K562 (cell line): Measurements from ENCODE around the gene MKNK1. TPM values are rescaled to one million over a fixed set of nuclear protein-coding genes. Genes with fewer than 3 reads are reported as not detected.

ENCODE experiments used
- ATAC-seq: fragments of 200-7000 bp; cut with Tn5 transposase; 3 replicates; pipeline ENCODE4 v1.9.1; 2020; ENCODE audit warnings: moderate library complexity
- BruUV-seq: library from RNA; stranded (reverse); fragments of 400-500 nt; replicated peaks from 2 replicates; lab custom pipeline; 2021; lab: Mats Ljungman, UMichigan
- CTCF ChIA-PET: fragments of 300-600 bp; formaldehyde crosslinking; extraction: SDS; loops from one replicate; lab custom pipeline; 2021; ENCODE audit warnings: low intra/inter-chr PET ratio; lab: Yijun Ruan, JAX
- POLR2A ChIA-PET: fragments of 300-600, 350-650 bp; sonication (Branson Sonifier 250); formaldehyde crosslinking; extraction: SDS; loops from one replicate; lab custom pipeline; 2021; ENCODE audit warnings: antibody characterized with exemption, inconsistent platforms; lab: Yijun Ruan, JAX
- DNase-seq, 4 experiments: peaks; one replicate each; pipeline versions ENCODE4 v3.0.0 to v3.0.0-alpha.2; 2011 to 2018; ENCODE audit warnings: low spot score in 3 of 4, mixed read lengths in 3 of 4; ENCODE audit errors: extremely low read depth in 1 of 4
- FAIRE-seq: peaks from 2 replicates; lab custom pipeline; 2011; peaks lifted over from hg19 to GRCh38; lab: Jason Lieb, UNC
- H2AFZ ChIP-seq: 2 replicates; pipeline ENCODE4 v1.6.0; 2011; ENCODE audit warnings: low read depth, low read length, control low read depth, inconsistent platforms
- H3K27ac ChIP-seq: fragments of 200-600 bp; 3 replicates; pipeline ENCODE4 v1.8.0; 2011; ENCODE audit warnings: low read depth, mild to moderate bottlenecking, control low read depth, inconsistent platforms, low read length, moderate library complexity, mixed read lengths; ENCODE audit errors: extremely low read depth
- H3K27me3 ChIP-seq, 2 experiments: fragments of 300-600 bp in 1 of 2; 2 replicates in 1 of 2; 3 replicates in 1 of 2; pipeline versions ENCODE4 v1.6.0 to v1.8.0; 2011; ENCODE audit warnings: inconsistent platforms in 2 of 2, low read length in 2 of 2, mild to moderate bottlenecking in 1 of 2, mixed read lengths in 1 of 2, moderate library complexity in 1 of 2; ENCODE audit not compliant: control insufficient read depth in 2 of 2, insufficient read depth in 2 of 2
- H3K36me3 ChIP-seq: fragments of 300-600 bp; 3 replicates; pipeline ENCODE4 v1.8.0; 2011; ENCODE audit warnings: mild to moderate bottlenecking, low read length, inconsistent platforms; ENCODE audit not compliant: control insufficient read depth, insufficient read depth
- H3K4me1 ChIP-seq, 2 experiments: fragments of 200-600 bp in 1 of 2; replicated peaks in 1 of 2; 2 replicates in 1 of 2; 3 replicates in 1 of 2; pipeline versions ENCODE4 v1.5.1 to v1.8.0; 2011; ENCODE audit warnings: inconsistent platforms in 2 of 2, low read length in 2 of 2, mild to moderate bottlenecking in 1 of 2, mixed read lengths in 1 of 2, moderate library complexity in 1 of 2; ENCODE audit not compliant: control insufficient read depth in 2 of 2, insufficient read depth in 2 of 2
- H3K4me2 ChIP-seq: 2 replicates; pipeline ENCODE4 v1.6.1; 2011; ENCODE audit warnings: low read length, control low read depth, inconsistent platforms, mixed read lengths; ENCODE audit not compliant: insufficient read depth
- H3K4me3 ChIP-seq: fragments of 200-600 bp; sonication (generic), shearing (Covaris generic); 2 replicates; pipeline ENCODE4 v1.5.1; 2016; ENCODE audit warnings: control low read depth, inconsistent platforms
- H3K79me2 ChIP-seq: fragments of 200-600 bp; 3 replicates; pipeline ENCODE4 v1.8.0; 2011; ENCODE audit warnings: low read length, inconsistent platforms; ENCODE audit not compliant: control insufficient read depth, insufficient read depth
- H3K9ac ChIP-seq, 2 experiments: 2 replicates each; pipeline versions ENCODE4 v1.6.0 to v1.6.1; 2011; ENCODE audit warnings: low read depth in 2 of 2, low read length in 2 of 2, control low read depth in 1 of 2, inconsistent platforms in 1 of 2, mild to moderate bottlenecking in 1 of 2, mixed read lengths in 1 of 2; ENCODE audit not compliant: insufficient read depth in 1 of 2
- H3K9me1 ChIP-seq: one replicate; pipeline ENCODE4 v1.6.0; 2011; ENCODE audit warnings: inconsistent platforms, mild to moderate bottlenecking, low read length, moderate library complexity; ENCODE audit not compliant: control insufficient read depth, insufficient read depth
- H3K9me3 ChIP-seq: replicated peaks from 2 replicates; pipeline ENCODE4 v1.5.1; 2011; ENCODE audit warnings: low read depth, low read length, inconsistent platforms; ENCODE audit not compliant: control insufficient read depth, insufficient read depth
- H4K20me1 ChIP-seq: replicated peaks from 2 replicates; pipeline ENCODE4 v1.6.1; 2011; ENCODE audit warnings: low read length, inconsistent platforms, mixed read lengths; ENCODE audit not compliant: control insufficient read depth, insufficient read depth
- BCOR ChIP-seq: fragments of 450-650 bp; IDR thresholded peaks from 2 replicates; pipeline ENCODE4 v1.6.1; 2016
- CBFA2T3 ChIP-seq: fragments of 450-650 bp; IDR thresholded peaks from 2 replicates; pipeline ENCODE4 v1.6.1; 2017
- E2F1 ChIP-seq: sonication (generic); formaldehyde crosslinking; IDR thresholded peaks from 2 replicates; pipeline ENCODE4 v1.8.1; 2023; ENCODE audit warnings: mild to moderate bottlenecking, missing genetic modification reagents, moderate library complexity
- FOXM1 ChIP-seq, 2 experiments: fragments of 450-650 bp in 1 of 2; sonication (generic) in 1 of 2; formaldehyde crosslinking in 1 of 2; IDR thresholded peaks; 2 replicates each; pipeline versions ENCODE4 v1.6.1 to v1.9.0; 2017 to 2022; ENCODE audit warnings: low read depth in 2 of 2, mild to moderate bottlenecking in 2 of 2, missing genetic modification reagents in 1 of 2, moderate library complexity in 1 of 2
- HMG20A ChIP-seq: fragments of 450-650 bp; formaldehyde crosslinking; conservative IDR thresholded peaks from 2 replicates; pipeline ENCODE4 v1.4.0; 2020; ENCODE audit warnings: mild to moderate bottlenecking, mixed read lengths
- HNRNPLL ChIP-seq: fragments of 200-400 bp; formaldehyde crosslinking; IDR thresholded peaks from 2 replicates; pipeline ENCODE4 v1.6.1; 2017; ENCODE audit warnings: low read length, low read depth, mild to moderate bottlenecking; ENCODE audit not compliant: poor library complexity, severe bottlenecking
- KLF6 ChIP-seq: fragments of 250-450 bp; sonication (Bioruptor Pico); IDR thresholded peaks from 2 replicates; pipeline ENCODE4 v1.4.0; 2020; ENCODE audit warnings: mild to moderate bottlenecking, moderate library complexity, borderline replicate concordance
- RBM14 ChIP-seq: fragments of 200-400 bp; formaldehyde crosslinking; IDR thresholded peaks from 2 replicates; pipeline ENCODE4 v1.6.1; 2018; ENCODE audit warnings: low read depth, mild to moderate bottlenecking, low read length, moderate library complexity, borderline replicate concordance; ENCODE audit not compliant: insufficient read depth
- RCOR1 ChIP-seq, 2 experiments: IDR thresholded peaks; 2 replicates each; pipeline ENCODE4 v1.6.1; 2012; ENCODE audit warnings: low read depth in 2 of 2, low read length in 2 of 2, borderline replicate concordance in 1 of 2, improper control_type of control experiment in 1 of 2
- SRSF7 ChIP-seq: fragments of 200-400 bp; formaldehyde crosslinking; optimal IDR thresholded peaks from 2 replicates; pipeline ENCODE3; 2017; ENCODE audit warnings: mild to moderate bottlenecking, low read depth, low read length
- TFAM ChIP-seq: fragments of 250-450 bp; sonication (Bioruptor Pico); conservative IDR thresholded peaks from 2 replicates; pipeline ENCODE4 v1.5.0; 2021; ENCODE audit warnings: mild to moderate bottlenecking, moderate library complexity
- ZKSCAN1 ChIP-seq: fragments of 150-350 bp; IDR thresholded peaks from 2 replicates; pipeline ENCODE4 v1.6.1; 2016; ENCODE audit warnings: low read depth, low read length
- ZNF592 ChIP-seq: fragments of 450-650 bp; IDR thresholded peaks from 2 replicates; pipeline ENCODE4 v1.6.1; 2017; ENCODE audit warnings: antibody characterized with exemption, mild to moderate bottlenecking
- ZNF644 ChIP-seq: fragments of 200-800 bp; sonication (Bioruptor generic); IDR thresholded peaks from 2 replicates; pipeline ENCODE4 v1.6.1; 2016; ENCODE audit warnings: low read depth, missing genetic modification characterization, missing compliant biosample characterization
- ZNF668 ChIP-seq: fragments of 250-450 bp; sonication (Bioruptor Pico); IDR thresholded peaks from 2 replicates; pipeline ENCODE4 v1.8.0; 2022; ENCODE audit warnings: mild to moderate bottlenecking, inconsistent platforms
- WGBS: fragments of 100-300 bp; shearing (Covaris generic); methylation state at CpG from one replicate; pipeline ENCODE4 v1.1.6; 2016; ENCODE audit warnings: low coverage, mixed read lengths; ENCODE audit not compliant: insufficient coverage; ENCODE audit errors: missing lambda C conversion rate; 5-methylcytosine and 5-hydroxymethylcytosine counted together
- in situ Hi-C: fragments of 300-500 bp; cut with MboI; formaldehyde crosslinking; loops from 4 replicates; pipeline ENCODE4 v1.15.0; 2018; ENCODE audit warnings: inconsistent platforms, mixed read lengths
- intact Hi-C: fragments of 100-400 bp; cut with micrococcal nuclease; formaldehyde crosslinking; loops from 2 replicates; pipeline ENCODE4 v1.14.2; 2022
- polyA plus RNA-seq, 8 experiments: library from polyadenylated mRNA; depleted of rRNA in 4 of 8; stranded (reverse) in 5 of 8; unstranded in 3 of 8; fragments of >200 nt; fragmentation: Nextera tagmentation in 2 of 8; fragmentation: Illumina TruSeq in 1 of 8; extraction: Ambion mirVana in 2 of 8; extraction: Trizol in 1 of 8; gene quantifications; 2 replicates each; pipeline versions ENCODE4 v1.2.1 to v1.2.3, GENCODE V29; 2011 to 2014; ENCODE audit warnings: inconsistent platforms in 1 of 8, missing spikeins in 1 of 8
- total RNA-seq, 7 experiments: library from RNA; depleted of rRNA in 6 of 7; stranded (reverse); fragments of >200 nt in 6 of 7; fragmentation: Illumina TruSeq in 2 of 7; extraction: Trizol in 2 of 7; gene quantifications; 2 replicates each; pipeline versions ENCODE4 v1.2.1 to v1.2.3, GENCODE V29; 2011 to 2021; ENCODE audit warnings: low replicate concordance in 1 of 7

MKNK1 gene
- total and polyA plus RNA-seq, 9 of the 15 experiments (the other 6 are each of a cell fraction or from before 2014, with no cell fraction given) = 27.7 to 51.3 (median 43.7) TPM

DNA sequence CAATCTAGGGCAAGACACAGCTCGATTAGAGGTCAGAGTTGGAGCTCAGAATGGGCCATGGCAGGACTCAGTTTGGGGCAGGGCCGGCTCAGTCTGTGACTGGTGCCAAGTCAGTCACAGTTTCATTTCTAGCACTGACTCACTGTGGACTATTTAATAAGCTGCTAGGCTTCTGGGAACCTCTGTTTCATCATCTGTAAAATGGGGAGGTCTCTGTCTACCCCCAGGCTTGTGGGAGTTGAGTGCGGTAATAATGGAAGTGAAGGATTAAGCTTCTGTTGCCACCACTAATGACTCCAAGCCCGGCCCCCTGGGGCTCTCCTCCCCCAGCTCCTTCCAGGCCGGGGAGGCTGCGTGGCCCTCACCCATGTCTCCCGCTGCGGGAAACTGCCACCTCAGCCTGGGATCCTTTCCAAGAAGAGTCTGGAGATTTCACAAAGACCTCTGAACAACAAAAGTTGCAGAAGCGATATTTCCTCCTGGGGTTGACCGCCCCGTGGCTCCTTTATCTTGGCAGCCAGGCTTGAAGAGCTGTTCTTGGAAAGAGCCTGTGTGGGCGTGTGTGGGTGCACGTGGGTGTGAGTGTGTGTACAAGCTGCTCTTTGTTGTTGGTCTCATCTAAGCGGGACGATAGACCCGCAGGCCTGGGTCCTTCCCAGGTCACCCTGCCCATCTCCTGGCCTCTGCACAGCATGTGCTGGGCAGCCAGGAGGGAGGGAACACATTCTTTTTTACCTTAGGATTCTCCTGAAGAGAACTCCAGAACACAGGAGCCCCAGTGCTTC lies 81.7 kb downstream of the MKNK1 start:
- 2% methylated on average over 16 of the region's 16 CpGs for WGBS
- Histone ChIP-seq H2AFZ (peak overlapping the region; percentile 75), H3K4me2 (peak overlapping the region; percentile 72), H3K27ac (peak overlapping the region; percentile 85), H3K79me2 (no peaks in the 10 kb centered on the region), H3K9ac (peak overlapping the region; percentile 67 to 75; a peak in 3 of 4 replicates), H3K9me1 (peaks cover 4% of the 10 kb centered on the region), H3K4me1 (peaks cover 89 to 95% of the 10 kb centered on the region in 2 experiments), H3K4me3 (no peak overlapping the region), H4K20me1 (no peaks in the 10 kb centered on the region), H3K36me3 (no peaks in the 10 kb centered on the region), H3K9me3 (no peaks in the 10 kb centered on the region), H3K27me3 (no peaks in the 10 kb centered on the region)
- intact Hi-C loops = loop anchor here (1.0 to 2.0 kb wide), 3 partner anchors 16 to 182 kb away; partner anchors contain the start of gene NSUN4
- CTCF ChIA-PET = interaction anchor here (0.6 to 1.3 kb wide), 3 partner anchors 15 to 79 kb away, joined by 3 to 4 read pairs (median 3); no protein-coding TSS in a partner anchor
- peak; percentile 77 for ATAC-seq
- in situ Hi-C loops = no loop called here
- peak; percentile 89 to 99 (median 93) for DNase-seq
- BruUV-seq = no TSS peak
- peak; percentile 97 for FAIRE-seq
- POLR2A ChIA-PET = interaction anchor here (0.6 to 5.7 kb wide), 22 partner anchors 9 to 407 kb away, joined by 3 to 36 read pairs (median 4); partner anchors contain the start of genes KNCN and LRRC41
- peak; percentile 80 for TF ChIP-seq FOXM1 (IDR thresholded peaks at IDR 0.05; ENCODE audit: low read depth)
- TF ChIP-seq FOXM1 (CRISPR knock-in tag; IDR thresholded peaks at IDR 0.05; ENCODE audit: low read depth) = no peak
- no peak for TF ChIP-seq SRSF7
- no peak for TF ChIP-seq TFAM (CRISPR knock-in tag)
- peak; percentile 81; the same call in 1 of the 2 replicates for TF ChIP-seq ZNF644 (tag)
- no peak; the same call in 1 of the 2 replicates for TF ChIP-seq KLF6 (CRISPR knock-in tag)
- TF ChIP-seq RBM14 = no peak
- TF ChIP-seq RCOR1 (IDR thresholded peaks at IDR 0.05; ENCODE audit: borderline replicate concordance in 1 of 2, low read depth in 2 of 2, low read length in 2 of 2) = peak; percentile 80 to 94
- no peak for TF ChIP-seq HNRNPLL
- peak; percentile 87 for TF ChIP-seq ZNF592
- TF ChIP-seq BCOR = peak; percentile 96
- TF ChIP-seq ZKSCAN1 = peak; percentile 80
- no peak; the same call in 1 of the 2 replicates for TF ChIP-seq E2F1 (CRISPR knock-in tag)
- 0 out of 2 replicates have a peak, but pooled peaks have one; percentile 48 for TF ChIP-seq ZNF668 (CRISPR knock-in tag)
- TF ChIP-seq CBFA2T3 = peak; percentile 97
- no peak for TF ChIP-seq HMG20A (CRISPR knock-in tag)
